GM03348 (cell line): ENCODE results near the gene TBC1D5.
"Not testable (repeated sequence)": the region's sequence is repeated elsewhere in the genome, so short reads cannot be mapped to it uniquely, and the experiment has no call there.

ENCODE experiments used
- DNase-seq: peaks from one replicate; pipeline ENCODE4 v3.0.0; 2012; ENCODE audit warnings: low spot score

Gene TBC1D5

DNA sequence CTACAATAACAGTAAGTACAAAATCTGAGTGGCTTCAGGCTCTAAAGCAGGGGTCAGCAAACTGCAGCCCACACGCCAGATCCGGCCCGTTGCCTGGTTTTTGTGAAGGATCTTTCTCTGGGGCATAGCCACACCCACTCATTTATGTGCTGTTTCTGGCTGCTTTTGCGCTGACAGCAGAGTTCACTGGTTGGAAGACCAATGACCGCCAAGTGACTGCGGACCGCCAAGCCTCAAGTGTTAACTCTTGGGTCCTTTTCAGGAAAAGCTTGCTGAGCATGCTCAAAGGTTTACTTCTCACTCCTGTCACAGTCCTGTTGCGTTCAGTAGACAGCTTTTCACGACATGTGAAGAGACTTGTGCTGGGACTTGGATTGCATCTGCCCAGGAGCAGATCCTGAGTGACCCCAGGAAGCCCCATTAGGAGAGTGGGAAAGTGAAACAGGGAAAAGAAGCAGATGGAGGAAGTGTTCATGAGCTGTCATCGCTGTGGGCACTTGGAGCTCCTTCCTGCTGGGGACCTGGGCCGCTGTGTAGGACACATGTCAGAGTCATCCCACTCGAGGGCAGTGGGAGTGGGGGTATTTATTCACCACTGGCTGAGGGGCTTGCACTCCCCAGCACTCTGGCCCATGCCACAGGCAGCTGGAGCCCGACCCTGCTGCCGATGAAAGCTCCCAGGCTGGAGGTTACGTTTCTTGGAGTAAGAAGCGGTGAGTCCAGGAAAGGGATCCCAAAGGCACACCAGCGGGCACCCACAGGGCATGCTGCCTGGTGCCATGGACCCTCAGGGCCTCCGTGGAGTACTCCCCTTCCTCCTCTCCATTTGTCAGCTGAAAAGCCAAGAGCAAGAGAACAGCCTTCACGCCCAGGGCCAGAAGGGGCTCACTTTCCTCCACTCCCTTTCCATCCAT, 608.5 kb downstream of the TBC1D5 start:
- no peak for DNase-seq

DNA sequence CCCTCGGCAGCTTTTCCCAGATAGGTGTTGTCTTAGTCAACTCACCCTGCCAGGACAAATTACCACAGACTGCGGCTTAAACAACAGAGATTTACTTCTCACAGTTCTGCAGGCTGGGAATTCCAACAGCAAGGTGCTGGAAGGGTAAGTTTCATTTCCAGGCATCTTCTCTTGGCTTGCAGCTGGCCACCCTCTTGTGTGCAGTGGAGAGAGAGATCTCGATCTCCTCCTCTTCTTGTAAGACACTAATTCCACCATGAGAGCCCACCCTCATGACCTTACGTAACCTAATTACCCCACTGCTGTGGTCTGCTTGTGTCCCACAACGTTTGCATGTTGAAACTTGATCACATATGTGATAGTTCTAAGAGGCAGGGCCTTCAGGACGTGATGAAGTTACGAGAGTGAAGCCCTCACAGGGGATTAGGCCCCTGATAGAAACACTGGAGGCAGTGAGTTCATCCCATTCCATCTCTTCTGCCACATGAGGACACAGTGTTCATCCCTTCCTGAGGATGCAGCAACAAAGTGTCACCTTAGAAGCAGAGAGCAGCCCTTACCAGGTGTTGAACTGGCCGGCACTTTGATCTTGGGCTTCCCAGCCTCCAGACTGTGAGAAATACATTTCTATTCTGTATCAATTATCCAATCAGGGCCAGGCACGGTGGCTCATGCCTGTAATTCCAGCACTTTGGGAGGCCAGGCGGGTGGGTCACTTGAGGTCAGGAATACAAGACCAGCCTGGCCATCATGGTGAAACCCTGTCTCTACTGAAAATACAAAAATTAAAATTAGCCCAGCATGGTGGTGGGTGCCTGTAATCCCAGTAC, 609.9 kb downstream of the TBC1D5 start:
- no peak for DNase-seq

DNA sequence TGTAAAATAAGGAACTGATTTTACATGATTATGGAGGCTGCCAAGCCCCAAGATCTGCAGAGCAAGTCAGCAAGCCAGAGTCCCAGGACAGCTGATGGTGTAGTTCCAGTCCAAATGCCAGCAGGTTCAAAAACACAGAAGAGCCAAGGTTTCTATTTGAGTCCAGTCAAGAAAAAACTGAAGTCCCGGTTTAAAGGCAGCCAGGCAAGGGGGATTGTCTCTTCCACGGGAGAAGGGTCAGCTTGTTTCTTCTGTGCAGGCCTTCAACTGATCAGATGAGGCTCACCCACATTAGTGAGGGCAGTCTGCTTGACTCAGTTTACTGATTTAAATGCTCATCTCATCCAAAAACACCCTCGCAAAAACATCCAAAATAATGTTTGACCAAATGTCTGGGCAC, 611.5 kb downstream of the TBC1D5 start:
- no peak for DNase-seq

- no peak for DNase-seq
Observed at GRCh38 chr3:17129556-17129955, 612.9 kb downstream of the TBC1D5 start.

- not testable (repeated sequence) for DNase-seq
Observed at GRCh38 chr3:17128671-17129070, 613.8 kb downstream of the TBC1D5 start.

- DNase-seq: no peak
Observed at GRCh38 chr3:17125738-17126442, 616.5 kb downstream of the TBC1D5 start.

GRCh38 chr3:17122758-17123157, 619.7 kb downstream of the TBC1D5 start:
- no peak for DNase-seq

DNA sequence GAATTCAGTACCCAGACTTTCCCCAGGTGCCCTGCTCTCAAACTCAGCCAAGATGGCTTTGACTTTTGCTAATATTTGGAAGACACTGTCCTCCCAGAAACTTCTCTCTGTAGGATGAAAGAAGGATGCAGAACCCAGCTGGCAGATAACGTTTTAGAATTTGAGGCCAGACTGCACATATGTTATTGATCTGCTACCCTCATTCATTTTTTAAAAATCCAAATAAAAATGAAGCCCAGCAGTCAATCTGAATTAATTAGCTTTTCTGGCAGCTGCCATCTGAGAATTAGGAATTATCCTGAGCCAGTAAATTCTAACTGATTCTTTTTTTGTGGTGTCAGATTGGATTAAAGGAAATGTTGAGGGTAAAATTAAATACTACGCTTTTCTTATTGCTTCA, 621.1 kb downstream of the TBC1D5 start:
- DNase-seq: no peak

DNA sequence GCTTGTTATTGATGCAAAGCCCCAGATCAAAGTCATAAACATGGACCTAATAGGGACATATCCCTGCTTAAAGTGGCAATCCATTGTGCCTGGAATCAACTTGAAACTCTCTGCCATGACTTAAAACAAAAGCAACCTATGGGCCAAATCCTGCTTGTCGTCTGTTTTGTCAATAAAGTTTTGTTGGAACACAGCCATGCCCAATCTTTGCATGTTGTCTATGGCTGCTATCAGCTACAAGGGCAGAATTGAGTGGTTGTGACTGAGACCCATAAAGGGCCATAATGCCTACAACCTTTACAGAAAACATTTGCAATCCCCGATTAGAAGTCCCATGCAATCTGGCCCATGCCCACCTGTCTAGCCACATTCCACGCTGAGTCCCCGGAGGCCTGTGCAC, 622.3 kb downstream of the TBC1D5 start:
- no peak for DNase-seq

DNA sequence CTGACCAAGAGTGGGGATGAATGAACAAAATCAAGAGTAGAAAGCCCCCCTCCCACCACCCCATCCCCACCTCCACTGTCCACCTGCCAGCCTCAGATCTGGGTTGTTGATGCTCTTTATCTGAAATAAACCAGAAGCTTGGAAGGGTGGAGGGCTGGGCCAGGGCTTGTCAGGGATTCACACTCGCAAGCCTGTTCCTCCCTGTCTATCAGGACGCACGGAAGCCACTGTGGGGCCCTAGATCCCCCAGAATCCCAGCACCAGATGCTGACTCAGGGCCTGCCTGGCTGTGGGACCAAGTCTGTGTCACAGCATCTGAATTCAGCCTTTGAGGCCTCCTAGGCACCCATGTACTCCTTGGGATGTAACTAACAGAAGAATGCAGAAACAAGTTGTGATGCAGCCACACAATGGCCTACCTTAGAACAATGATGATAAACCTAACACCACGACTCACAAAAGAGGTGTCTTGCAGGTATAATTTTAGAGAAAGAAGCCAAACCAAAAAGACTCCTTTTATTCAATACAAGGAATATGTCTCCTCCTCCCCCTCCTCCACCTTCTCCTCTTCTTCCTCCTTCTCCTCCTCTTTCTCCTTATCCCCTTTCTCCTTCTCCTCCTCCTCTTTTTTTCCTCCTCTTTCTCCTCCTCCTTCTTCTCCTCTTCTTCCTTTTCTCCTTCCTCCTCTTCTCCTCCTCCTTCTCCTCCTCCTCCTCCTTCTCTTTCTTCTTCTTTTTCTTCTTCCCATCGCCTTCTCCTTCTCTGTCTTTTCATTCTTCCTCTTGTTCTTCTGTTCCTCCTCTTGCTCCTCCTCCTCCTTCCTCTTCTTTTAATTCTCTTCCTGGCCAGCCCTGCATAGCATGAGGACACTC, 623.0 kb downstream of the TBC1D5 start:
- no peak for DNase-seq

GRCh38 chr3:17118771-17119170, 623.7 kb downstream of the TBC1D5 start:
- DNase-seq: no peak

DNA sequence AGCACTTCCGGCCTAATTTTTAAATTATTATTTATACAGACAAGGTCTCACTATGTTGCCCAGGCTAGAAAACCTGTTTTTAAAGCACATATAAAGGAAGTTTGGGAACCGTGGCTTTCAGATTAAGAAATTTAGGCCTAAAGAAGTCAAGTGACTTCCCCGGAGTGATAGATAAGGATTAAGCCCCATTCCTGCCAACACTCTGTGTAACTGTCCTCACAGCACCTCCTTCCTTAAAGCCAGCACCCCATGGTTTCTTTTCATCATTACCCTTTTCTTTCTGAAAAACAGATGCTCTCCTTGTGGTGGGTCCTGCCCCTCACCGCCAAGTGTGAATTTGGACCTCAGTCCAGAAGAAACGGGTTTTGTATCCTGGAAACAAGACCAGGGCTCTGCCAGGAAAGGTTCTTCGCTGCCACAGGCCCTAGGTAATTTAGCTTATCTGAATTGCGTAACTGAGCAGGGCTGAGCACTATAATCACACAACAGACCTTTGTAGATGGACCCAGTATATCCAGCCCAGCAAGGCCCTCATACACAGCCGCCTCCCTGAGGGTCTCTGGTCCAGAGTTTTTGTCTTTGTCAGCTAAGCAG, 626.3 kb downstream of the TBC1D5 start:
- no peak for DNase-seq

DNA sequence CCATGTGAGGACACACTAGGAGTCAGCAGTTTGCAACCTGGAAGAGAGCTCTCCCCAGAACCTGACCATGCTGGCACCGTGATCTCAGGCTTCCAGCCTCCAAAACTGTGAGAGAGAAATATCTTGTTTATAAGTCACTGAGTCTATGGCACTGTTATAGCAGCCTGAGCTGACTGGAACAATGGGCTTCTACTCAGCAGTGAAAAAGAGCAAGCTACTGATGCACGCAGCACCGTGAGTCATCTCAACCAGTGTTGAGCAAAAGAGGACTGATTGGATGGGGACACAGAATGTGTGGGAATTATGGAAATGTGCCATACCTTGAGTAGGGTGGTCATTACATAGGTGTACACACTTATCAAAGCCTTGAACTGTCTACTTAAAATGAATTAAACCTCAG, 627.2 kb downstream of the TBC1D5 start:
- no peak for DNase-seq

- no peak for DNase-seq
Observed at GRCh38 chr3:17111586-17111985, 630.8 kb downstream of the TBC1D5 start.

DNA sequence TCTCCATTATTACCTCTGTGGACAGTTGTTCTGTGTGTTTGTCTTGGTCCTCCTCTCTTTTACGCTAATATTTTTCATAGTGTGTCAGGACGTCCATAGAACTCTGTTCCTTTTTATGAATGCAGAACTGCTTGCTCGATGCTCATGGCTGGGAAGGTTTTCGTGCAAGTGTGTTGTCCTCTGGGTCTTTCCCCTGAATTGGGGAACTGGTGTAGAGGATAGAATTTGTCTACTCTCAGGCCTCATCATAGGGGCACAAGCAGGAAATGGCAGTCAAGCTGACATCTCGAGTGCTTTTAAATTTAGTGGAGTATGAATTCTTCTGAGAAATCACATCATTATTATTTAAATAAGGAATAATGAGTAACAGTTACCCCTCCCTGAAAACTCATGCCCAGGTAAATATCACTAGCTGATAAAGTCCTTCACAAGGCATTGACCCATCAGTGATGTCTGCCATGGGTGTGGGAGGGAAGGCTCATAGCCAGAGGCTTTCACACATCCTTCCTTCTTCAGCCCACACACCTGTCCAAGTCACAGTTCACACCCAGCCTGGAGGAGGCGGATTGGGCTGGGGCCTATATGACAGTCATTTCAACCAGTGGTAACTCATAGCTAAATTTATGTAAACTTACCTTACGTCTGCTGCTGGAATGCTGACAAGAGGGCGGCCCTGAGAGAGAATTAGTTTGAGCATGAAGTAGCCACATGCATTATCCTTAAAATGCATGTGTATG, 631.6 kb downstream of the TBC1D5 start:
- no peak for DNase-seq
